HEK293 (cell line): ENCODE measurements around the gene KCNB1.

Experiments
- PRDM10 ChIP-seq: fragments of 450-650 bp; formaldehyde crosslinking; IDR thresholded peaks from 2 replicates; pipeline ENCODE4 v1.5.1; 2016; ENCODE audit warnings: missing biosample characterization, missing genetic modification characterization
- ZNF24 ChIP-seq: fragments of 450-650 bp; formaldehyde crosslinking; IDR thresholded peaks from 2 replicates; pipeline ENCODE4 v1.5.1; 2016; ENCODE audit warnings: missing biosample characterization, missing genetic modification characterization
- ZNF280C ChIP-seq: fragments of 450-650 bp; formaldehyde crosslinking; IDR thresholded peaks from 2 replicates; pipeline ENCODE4 v1.5.1; 2016; ENCODE audit warnings: missing biosample characterization, missing genetic modification characterization
- ZNF416 ChIP-seq: fragments of 450-650 bp; formaldehyde crosslinking; IDR thresholded peaks from 2 replicates; pipeline ENCODE4 v1.5.1; 2016; ENCODE audit warnings: missing biosample characterization, missing genetic modification characterization
- ZNF610 ChIP-seq: fragments of 450-650 bp; formaldehyde crosslinking; IDR thresholded peaks from 2 replicates; pipeline ENCODE4 v1.5.1; 2016; ENCODE audit warnings: missing biosample characterization, missing genetic modification characterization, borderline replicate concordance
- ZNF639 ChIP-seq: fragments of 450-650 bp; formaldehyde crosslinking; IDR thresholded peaks from 2 replicates; pipeline ENCODE4 v1.5.1; 2016; ENCODE audit warnings: missing biosample characterization, missing genetic modification characterization
- ZNF76 ChIP-seq: fragments of 450-650 bp; formaldehyde crosslinking; IDR thresholded peaks from 2 replicates; pipeline ENCODE4; 2016; ENCODE audit warnings: low read depth, missing biosample characterization, missing genetic modification characterization, borderline replicate concordance
- TF ChIP-seq, protein P1 (sequence below): fragments of 450-650 bp; formaldehyde crosslinking; IDR thresholded peaks from 2 replicates; pipeline ENCODE4 v1.5.1; 2016; ENCODE audit warnings: missing biosample characterization, missing genetic modification characterization

GRCh38 chr20:49523767-49524360 lies 41.4 kb upstream of the KCNB1 start:
- TF ChIP-seq ZNF639 (tag by site-specific recombination) (no peak), ZNF76 (no peak), ZNF24 (no peak), PRDM10 (tag by site-specific recombination) (no peak), ZNF610 (tag by site-specific recombination) (no peak), ZNF416 (tag by site-specific recombination) (no peak), ZNF280C (tag by site-specific recombination) (no peak)
- TF ChIP-seq, protein P1, sequence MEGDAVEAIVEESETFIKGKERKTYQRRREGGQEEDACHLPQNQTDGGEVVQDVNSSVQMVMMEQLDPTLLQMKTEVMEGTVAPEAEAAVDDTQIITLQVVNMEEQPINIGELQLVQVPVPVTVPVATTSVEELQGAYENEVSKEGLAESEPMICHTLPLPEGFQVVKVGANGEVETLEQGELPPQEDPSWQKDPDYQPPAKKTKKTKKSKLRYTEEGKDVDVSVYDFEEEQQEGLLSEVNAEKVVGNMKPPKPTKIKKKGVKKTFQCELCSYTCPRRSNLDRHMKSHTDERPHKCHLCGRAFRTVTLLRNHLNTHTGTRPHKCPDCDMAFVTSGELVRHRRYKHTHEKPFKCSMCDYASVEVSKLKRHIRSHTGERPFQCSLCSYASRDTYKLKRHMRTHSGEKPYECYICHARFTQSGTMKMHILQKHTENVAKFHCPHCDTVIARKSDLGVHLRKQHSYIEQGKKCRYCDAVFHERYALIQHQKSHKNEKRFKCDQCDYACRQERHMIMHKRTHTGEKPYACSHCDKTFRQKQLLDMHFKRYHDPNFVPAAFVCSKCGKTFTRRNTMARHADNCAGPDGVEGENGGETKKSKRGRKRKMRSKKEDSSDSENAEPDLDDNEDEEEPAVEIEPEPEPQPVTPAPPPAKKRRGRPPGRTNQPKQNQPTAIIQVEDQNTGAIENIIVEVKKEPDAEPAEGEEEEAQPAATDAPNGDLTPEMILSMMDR: no peak
